T47D (cell line): ENCODE data around the gene GRHL3.

ENCODE experiments used
- DNase-seq, 2 experiments: peaks; one replicate each; pipeline versions ENCODE4 v3.0.0 to v3.0.0-alpha.2; 2011 to 2012; ENCODE audit warnings: low read depth in 1 of 2, low spot score in 1 of 2
- JUND ChIP-seq: IDR thresholded peaks from 2 replicates; pipeline ENCODE4 v1.6.1; 2012; ENCODE audit warnings: low read depth
- in situ Hi-C: cut with HindIII; loops from 2 replicates; pipeline ENCODE4 v1.10.0; 2016; ENCODE audit warnings: low sequenced_read_pairs, low pct_unique_long_range_greater_than_20kb

Gene GRHL3

DNA sequence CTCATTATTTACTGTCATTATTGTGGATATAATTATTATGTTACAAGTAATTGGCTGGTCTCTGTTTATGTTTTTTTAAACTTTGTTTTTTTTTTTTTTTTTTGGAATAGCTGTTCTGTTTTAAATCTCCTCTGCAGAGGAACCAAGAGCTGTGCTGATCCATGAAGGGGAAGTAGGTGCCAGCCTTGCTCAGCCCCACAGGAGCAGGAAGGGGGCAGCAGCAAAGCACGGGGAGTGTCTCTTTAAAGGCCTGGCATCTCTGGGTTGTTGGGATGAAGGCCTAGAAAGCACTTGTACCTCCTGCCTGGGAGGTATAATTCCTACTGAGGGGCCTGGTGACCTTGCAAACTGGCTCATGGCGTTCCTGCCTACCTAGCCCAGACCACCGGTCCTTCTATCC lies 2.5 kb upstream of the GRHL3 start:
- TF ChIP-seq JUND: no peak
- no peak for DNase-seq
- in situ Hi-C loops: no loop called here

DNA sequence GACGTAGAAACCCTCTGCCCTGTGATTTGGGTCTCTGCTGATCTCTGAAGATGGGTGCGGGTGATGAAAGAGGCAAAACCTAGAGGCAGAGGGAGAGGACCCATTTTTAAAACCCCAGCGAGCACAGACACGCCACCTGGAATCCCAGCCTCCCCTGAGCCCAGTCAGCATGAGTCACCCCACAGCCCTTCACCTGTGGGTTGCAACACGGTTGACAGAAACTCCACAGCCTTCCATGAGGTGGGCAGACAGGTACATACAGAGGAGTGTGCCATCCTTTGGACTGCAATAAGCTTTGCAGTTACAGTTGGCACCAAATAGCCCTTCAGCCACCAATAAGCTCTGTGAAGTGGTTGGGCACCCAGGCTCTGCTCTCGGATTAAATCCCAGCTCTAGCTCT lies 2.1 kb upstream of the GRHL3 start:
- in situ Hi-C loops: no loop called here
- no peak for DNase-seq
- TF ChIP-seq JUND: no peak

DNA sequence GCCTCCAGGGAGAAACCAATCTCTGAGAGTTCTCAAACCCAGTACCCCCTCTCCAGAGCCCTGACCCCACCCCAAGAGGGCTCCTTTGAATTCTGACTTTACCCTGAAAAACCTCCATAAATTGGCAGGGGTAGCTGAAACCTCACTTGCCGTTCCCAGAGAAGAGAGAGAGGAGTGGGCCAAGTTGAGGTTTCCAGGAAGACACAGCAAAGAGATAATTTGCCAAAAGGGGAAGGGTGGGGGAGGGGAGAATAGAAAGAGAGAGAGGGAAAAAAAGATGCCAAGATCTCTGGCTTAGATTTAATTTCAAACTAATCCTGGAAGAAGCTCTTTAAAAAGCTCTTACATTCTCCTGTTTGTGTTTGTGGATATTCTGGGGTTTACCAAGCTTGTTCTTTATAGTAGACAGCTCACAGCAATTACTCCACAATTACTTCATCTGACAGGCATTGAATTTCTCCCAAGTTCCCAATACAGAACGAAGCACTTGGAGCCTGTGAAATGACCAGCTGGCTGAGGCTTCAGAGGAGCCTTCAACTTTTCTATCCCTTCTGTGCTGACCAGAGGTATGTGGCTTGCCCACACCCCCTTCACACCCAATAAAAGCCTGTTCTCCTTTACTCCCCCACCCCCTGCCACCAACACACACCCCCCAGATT lies 1.1 kb upstream of the GRHL3 start:
- in situ Hi-C loops: no loop called here
- TF ChIP-seq JUND: no peak
- no peak for DNase-seq

DNA sequence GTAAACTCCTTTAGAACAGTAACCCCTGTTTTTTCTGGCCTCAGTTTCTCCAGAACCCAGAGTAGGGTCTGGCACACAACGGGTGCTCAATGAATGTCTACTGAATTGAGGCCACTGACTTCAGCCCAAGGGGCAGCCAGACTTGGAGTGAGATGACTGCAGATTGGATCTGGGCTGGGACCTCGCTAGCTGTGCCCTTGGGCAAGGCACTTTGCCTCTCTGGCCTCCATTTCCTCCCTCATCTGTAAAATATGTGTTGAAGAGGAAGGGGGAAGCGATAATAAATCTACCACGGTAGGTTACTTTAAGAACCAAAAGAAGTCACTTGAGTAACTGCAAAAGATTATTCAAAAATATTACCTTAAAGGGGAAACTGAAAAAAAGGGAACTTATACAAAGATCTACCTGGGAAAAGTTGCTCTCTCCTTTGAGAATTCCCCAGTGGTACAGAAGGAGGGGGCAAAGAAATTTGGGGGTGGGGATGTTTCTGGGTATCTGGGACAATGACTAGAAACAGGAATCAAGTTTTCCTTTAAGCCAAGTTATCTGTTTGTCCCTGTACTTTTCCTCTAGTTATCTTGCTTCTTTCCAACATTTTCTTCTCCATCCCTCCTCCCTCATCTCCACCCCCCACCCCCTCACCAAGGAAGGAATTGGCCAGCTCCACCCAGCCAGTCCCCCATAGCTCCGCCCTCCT lies 394 bp upstream of the GRHL3 start:
- DNase-seq: no peak
- TF ChIP-seq JUND: no peak
- in situ Hi-C loops: no loop called here

DNA sequence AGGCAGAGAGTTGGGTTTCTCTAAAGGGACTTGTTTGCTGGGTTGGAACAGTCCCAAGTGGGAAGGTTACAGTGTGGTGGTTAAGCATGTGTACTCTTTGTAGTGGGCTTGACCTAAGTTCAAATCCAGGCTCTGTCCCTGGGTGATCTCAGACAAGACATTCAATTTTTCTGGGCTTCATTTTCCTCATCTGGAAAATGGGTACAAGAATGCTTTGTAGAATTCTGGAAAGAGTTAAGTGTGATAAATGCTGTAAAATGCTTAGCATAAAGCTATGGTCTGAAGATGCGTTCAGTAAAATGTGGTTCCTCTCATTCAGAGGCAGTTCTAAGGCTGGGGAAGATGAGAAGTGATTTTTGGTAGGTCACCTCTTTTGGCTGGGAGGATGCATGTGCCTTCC lies 805 bp downstream of the GRHL3 start:
- TF ChIP-seq JUND: no peak
- in situ Hi-C loops: no loop called here
- DNase-seq: peak in 1 of 2 experiments; percentile 48

DNA sequence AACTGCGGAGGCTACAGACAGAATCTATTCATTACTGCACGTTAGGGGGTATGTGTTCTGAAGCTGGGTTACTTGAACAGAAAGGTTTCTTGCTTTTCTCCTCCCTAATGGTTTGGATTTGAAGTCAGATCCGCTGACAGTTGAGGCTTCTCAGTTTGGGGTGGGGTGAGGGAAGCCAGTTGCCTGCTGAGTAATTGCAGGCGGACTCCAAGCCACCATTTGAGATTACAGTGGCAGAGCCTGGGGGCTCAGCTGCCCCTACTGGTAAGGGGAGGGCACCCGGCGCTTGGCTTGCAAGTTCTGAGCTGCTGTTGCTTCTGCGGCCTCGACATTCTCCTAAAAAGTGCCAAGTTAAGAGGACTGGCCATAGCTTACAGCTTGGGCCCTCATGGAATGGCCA lies 2.0 kb downstream of the GRHL3 start:
- DNase-seq: no peak
- in situ Hi-C loops: no loop called here
- no peak for TF ChIP-seq JUND

DNA sequence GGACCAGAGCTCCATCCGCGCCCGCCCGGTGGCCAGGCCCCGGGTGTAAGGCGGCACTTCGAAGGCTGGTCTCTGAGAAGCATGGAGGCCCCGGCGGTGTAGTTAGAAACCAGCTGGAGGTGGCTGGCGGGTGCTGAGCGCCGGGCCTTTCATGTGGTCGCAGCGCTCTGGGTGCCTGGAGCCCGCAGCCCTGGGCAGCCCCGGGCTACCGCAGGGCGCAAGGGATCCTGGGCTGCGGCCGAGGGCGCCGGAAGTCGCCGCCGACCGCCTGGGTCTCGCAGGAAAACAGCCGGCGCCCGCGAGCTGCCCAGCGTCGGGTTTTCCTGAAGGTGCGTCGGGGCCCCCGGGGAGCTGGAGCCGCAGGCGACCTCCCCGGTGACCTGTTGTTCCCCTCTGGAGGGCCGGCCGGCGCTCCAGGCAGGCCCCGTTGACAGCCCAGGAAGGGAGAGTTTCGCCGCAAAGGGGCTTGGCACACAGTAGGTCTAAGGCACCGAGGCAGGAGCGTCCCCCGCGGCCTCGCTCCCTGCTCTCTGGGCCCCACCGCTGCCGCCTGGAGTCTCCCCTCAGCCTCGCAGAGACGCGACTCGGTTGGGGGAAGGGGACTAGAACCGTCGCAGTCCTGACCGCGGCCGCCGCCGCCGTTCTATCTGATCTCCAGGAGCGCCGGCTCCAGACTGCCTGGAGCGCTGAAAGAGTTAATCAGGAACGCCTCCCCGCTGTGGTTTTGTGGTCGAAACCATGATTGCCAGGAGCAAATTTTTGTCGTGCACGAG lies 2.7 kb downstream of the GRHL3 start:
- no peak for TF ChIP-seq JUND
- in situ Hi-C loops: no loop called here
- DNase-seq: peak; percentile 35 to 90

DNA sequence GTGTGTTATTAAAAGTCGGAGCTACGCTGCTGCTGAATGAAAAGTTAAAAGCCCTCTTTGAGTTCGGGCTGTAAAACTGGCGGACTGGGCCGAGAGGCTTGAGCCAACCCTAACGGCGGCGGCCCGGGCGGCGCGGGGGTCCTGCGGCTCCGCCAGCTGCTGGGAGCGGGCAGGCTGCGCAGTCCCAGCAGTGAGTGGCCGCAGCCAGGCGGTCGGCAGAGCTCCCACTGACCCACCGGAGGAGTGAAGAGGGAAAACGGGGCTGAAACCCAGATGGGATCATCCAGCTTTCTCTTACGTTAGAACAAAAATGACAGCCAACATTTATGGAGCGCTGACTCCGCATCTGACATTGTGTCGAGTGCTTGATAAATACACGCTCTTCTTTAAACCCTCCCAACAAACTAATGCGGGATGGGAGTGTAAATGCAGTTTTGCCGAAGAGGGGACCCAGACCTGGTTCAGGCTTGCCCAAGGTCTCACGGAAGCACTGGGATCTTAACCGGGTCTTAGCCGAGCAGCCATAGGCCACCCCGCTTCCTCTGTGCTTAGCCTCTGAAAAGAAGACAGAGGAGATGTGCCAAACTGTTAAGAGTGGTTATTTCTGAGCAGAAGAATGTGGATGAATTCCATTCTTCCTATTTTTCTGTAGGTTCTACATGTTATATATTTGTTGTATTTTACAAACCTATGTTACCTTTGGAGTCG lies 3.5 kb downstream of the GRHL3 start:
- no peak for DNase-seq
- in situ Hi-C loops: no loop called here
- TF ChIP-seq JUND: no peak

DNA sequence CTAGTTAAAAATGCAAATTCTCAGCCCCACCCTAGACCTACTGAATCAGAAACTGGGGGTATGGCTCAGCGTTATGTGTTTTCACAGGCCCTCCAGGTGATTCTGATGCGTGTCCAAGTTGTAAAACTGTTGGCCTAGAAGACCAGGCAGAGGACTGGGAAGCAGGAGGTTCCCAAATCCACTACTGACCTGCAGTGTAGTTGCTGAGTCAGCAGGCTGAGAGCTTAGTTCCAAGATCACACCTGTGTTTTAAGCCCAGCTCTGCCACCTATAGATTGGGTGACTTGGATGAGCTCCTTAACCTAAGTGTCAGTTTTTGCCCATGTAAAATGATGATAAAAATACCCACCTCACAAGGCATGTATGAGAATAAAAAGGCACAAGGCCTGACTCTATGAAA lies 4.1 kb downstream of the GRHL3 start:
- in situ Hi-C loops: no loop called here
- TF ChIP-seq JUND: no peak
- DNase-seq: peak; percentile 26 to 57

DNA sequence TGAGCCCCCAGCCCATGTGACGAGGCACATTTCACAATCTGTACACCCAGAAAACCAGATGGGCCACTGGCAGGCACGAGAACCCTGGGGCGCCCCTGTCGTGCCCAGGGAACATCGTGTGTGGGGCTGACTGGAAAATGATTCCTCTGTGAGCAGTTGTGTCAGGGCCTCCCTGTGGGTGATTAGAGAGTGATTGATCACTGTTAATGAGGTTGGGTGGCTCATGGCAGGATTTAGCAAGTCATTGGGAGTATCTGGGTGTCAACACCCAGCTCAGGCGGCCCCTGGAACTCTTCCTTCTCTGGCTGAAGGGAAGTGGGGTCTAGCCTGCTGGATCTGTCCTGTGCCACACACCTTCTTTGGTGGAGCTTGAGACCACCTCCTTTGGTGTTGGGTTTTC lies 5.7 kb downstream of the GRHL3 start:
- TF ChIP-seq JUND: no peak
- in situ Hi-C loops: no loop called here
- DNase-seq: no peak

DNA sequence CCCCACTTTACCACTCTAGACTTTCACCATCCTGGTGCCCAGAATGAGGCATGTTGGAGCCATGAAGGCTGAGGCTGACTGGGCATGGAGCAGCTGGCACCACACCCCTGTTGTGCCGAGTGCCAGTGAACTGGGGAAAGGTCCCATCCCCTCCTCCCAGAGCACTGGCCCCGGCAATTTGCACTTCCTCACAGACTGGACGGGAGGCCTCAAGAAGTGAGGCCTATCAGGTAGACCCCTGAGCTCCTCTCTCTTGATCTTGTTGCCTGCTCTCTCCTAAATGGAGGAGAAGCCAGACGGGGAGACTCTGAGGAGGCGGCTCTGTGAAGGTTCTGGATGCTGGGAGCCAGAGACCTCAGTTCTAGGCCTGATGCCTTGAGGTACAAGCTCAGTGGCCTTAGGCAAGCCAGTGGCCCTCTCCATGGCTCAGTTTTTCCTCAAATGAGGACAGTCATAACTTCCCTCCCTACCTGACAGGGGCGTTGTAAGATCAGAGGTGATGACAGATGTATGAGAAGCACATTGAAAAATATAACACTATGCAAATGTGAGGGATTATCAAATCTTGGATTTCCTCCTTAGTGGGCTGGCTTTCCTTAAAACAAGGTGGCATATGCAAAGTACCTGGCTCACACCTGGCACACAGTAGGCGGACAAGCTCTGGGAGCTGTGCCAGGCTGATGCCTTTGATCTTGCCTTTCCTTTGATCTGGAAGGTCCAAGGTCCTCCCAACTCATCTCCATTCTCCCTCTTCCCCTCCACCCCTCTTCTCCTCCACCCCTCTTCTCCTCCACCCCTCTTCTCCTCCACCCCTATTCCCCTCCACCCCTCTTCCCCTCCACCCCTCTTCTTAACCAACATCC lies 6.7 kb downstream of the GRHL3 start:
- in situ Hi-C loops: no loop called here
- no peak for TF ChIP-seq JUND
- no peak for DNase-seq

DNA sequence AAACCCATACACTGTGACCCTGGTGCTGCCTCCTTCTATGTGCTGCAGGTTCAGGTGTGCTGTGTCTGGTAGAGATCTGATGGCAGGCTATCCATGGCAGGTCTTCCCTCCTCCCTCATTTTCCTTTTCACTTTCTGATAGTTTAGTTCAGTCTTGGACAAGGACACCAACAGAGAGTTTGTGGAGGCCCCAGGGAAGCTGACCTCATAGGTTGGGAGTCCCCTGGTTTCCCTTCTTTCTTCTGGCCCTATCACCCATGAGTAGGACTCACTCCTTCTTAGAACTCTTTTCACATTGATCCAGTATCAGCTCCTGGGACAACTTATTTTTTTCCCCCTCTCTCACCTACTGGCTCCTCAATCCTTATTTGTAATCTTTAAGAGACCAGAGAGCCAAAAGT lies 8.3 kb downstream of the GRHL3 start:
- in situ Hi-C loops: no loop called here
- no peak for TF ChIP-seq JUND

More for the DNA sequence above, 8.3 kb downstream of the GRHL3 start:
- DNase-seq: no peak
